ENCODE results near the gene CAT.

DNA sequence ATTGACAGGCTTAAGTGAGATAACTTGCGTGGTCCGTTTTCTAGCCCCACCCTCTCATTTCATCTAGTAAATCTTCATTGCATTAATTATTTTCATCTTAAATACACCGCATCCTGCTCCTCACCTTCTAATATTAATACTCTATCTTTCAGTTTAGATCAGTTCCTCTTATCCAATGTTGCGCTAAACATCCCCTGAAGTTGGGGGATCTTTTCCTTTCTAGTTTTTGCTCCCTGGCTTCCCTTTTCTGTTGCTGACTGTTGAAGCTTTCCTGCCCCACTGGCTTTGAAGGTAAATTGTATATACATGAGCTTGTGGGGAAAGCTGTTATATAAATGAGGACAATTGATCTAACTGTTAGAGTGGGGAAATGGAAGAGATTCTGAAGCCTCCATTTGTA, 7.2 kb downstream of the CAT start:
- TF ChIP-seq CTCF (conservative IDR thresholded peaks at IDR 0.05) (no peak), ZFX (IDR thresholded peaks at IDR 0.05) (no peak)
